D721Med (cell line): Measurements from ENCODE around the gene SLC26A9.

Experiments
- DNase-seq: peaks from one replicate; pipeline ENCODE4 v3.0.0; 2011; ENCODE audit warnings: low spot score; ENCODE audit not compliant: insufficient read length
- FAIRE-seq: peaks from 2 replicates; lab custom pipeline; 2011; peaks lifted over from hg19 to GRCh38; lab: Jason Lieb, UNC
- TF ChIP-seq, protein P1 (sequence below): IDR thresholded peaks from 2 replicates; pipeline ENCODE4 v1.5.1; 2012; ENCODE audit warnings: mild to moderate bottlenecking, control low read depth; ENCODE audit not compliant: insufficient read depth; ENCODE audit errors: missing control alignments

Gene SLC26A9

DNA sequence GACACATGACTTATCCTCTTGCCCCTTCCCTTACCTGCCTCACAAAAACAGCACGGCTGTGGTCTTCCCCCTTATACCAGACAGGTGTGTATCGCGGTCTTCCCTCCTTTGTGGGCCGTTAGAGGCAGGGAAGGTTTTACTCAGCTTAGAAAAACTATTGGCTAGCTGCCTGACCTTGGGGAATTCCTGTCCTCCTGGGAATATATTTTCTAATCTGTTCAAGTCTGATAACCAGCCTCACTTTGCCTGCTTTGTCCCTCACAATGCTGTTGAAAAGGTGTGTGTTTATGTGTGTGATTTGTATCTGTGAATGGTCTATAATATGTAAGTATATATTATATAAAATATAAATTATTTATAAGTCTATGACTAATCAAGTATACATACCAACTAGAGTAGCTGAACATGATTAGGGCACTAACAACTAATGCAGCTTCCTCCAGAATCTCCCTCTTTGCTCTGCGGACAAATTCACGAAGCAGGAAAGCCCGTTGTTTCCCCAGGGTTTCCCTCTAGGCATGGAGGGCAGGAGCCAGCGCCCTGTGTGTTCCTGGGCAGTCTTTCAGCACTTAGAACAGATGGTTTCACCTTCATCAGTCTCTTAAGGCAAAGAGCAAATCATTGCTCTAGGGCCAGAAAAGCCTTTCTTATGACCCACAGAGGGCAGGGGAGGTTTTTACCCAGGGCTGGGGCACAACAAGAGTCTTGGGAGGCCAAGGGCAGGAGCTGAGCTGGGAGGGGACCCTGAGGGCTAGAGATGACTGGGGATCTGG lies 25.6 kb downstream of the SLC26A9 start:
- TF ChIP-seq, protein P1, sequence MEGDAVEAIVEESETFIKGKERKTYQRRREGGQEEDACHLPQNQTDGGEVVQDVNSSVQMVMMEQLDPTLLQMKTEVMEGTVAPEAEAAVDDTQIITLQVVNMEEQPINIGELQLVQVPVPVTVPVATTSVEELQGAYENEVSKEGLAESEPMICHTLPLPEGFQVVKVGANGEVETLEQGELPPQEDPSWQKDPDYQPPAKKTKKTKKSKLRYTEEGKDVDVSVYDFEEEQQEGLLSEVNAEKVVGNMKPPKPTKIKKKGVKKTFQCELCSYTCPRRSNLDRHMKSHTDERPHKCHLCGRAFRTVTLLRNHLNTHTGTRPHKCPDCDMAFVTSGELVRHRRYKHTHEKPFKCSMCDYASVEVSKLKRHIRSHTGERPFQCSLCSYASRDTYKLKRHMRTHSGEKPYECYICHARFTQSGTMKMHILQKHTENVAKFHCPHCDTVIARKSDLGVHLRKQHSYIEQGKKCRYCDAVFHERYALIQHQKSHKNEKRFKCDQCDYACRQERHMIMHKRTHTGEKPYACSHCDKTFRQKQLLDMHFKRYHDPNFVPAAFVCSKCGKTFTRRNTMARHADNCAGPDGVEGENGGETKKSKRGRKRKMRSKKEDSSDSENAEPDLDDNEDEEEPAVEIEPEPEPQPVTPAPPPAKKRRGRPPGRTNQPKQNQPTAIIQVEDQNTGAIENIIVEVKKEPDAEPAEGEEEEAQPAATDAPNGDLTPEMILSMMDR: no peak
- FAIRE-seq: no peak
- no peak for DNase-seq

DNA sequence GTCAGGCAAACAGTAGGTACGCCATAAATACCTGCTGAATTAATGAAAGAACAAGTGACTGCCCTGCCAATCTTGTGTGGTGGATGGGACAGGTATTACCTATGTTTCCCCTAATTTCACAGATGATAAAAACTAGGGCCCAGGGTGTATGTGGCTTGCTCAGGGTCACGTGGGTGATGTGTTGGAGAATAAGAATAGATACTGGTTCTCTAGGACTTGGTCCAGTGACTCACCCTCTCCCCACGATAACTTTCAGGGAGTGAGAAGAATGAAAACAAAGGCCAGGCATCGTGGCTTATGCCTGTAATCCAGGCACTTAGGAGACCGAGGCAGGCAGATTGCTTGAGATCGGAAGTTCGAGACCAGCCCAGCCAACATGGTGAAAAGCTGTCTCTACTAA lies 26.7 kb downstream of the SLC26A9 start:
- TF ChIP-seq, protein P1: no peak
- no peak for DNase-seq
- FAIRE-seq: no peak

DNA sequence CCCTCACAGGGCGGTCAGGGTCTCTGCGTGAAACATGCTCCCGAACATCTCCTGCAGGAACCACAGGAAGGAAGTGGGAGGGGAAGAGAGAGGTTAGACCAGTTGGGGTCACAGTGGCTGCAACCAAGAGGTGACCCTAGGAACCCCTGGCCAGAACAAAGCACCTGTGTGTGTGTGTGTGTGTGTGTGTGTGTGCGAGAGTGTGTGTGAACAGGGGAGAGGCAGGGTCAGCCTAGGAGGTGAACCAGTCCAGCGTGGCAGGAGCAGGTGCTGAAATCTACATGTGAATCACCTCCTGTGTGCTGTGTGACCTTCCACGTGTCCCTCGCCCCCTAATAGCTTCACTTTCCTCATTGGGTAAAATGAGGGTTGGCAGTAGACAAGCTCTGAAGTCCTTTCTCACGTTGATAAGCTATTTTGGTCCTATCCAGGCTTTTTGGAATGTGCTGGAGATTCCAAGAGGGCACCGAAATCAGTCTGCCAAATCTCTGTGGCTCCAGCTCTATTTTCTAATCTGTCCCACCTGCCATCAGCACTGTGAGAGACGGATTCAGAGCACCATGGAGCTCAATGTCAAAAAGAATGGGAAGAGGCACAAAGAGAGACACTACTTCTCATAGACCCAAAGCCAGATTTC lies 27.8 kb downstream of the SLC26A9 start:
- FAIRE-seq (no peak), DNase-seq (no peak)
- TF ChIP-seq, protein P1: no peak

DNA sequence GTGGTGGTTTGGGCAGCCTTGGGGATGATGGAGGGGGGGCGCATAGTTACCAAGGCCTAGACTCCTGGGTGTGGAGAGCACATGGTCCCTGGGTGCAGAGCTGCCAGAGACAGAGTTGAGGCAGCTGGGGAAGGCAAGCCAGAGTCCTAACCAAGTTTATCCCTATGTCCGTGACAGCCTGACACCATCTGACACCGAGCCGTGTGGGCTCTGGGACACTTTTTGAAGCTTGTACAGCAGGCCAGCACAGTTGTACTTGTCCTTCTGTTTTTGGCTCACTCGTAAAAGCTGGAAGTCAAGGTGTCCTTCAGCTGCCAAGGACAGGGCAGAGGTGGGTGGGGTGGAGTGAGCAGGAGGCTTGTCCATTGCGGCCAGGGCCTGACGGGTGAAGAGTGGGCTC lies 28.5 kb downstream of the SLC26A9 start:
- DNase-seq (no peak), FAIRE-seq (no peak)
- TF ChIP-seq, protein P1: no peak

DNA sequence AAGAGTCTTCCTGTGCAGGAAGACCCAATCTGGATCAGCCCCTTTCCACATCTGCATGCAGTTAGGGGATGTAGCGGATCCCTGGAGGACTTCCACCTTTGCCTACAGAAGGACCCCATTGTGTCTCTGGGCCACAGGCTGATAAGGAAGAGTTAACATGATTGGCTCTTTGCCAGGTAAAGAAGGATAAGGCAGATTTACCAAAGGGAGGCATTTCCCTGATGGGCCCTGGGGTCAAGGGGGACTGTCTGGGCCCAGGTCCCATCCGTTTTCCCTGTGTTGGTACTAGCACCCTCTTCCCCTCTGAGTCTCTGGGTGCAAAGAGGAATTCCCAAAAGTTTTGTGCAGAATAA lies 29.1 kb downstream of the SLC26A9 start:
- DNase-seq (no peak), FAIRE-seq (no peak)
- TF ChIP-seq, protein P1: no peak

DNA sequence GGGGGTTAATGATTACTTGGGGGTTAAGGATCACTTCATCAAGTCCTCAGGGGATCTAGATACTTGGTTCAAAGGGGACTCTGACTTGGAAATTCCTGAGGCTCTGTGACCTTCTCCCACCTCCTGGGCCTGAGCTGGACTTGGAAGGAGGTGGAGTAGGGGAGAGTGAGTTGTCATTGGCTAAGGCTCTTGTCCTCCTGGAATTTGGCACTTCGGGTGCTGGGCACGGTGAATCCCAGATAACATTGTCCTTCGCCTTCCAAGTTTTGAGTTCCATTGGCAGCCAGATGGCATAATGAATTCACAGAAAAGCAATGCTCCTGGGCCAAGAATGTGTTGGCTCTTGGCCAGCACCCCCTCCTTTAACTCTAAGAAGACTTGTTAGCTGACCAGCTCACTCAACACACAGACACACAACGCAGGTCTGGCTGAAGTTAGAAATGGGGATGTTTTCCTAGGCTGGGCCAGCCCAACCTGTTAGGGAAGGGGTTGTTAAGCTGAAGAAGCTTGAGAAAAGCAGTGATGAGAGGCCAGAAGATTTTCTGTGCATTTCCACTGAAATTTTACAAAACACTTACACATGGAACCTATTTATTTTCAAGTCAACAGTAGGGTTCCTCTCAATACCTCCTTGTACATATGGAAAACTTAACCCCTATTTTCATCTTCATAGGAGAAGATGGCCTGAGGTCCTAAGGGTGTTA lies 29.7 kb downstream of the SLC26A9 start:
- DNase-seq (no peak), FAIRE-seq (no peak)
- TF ChIP-seq, protein P1: no peak
